HepG2 (cell line): ENCODE results near the gene PLCL1. TPM values are rescaled to one million over a fixed set of nuclear protein-coding genes. Genes with fewer than 3 reads are reported as not detected.

Source experiments
- ATAC-seq: fragments of 200-7000 bp; cut with Tn5 transposase; 3 replicates; pipeline ENCODE4 v1.9.1; 2020; ENCODE audit warnings: mild to moderate bottlenecking, moderate library complexity
- BruUV-seq: library from RNA; stranded (reverse); fragments of 400-500 nt; replicated peaks from 2 replicates; lab custom pipeline; 2021; lab: Mats Ljungman, UMichigan
- CTCF ChIA-PET: fragments of 300-600 bp; formaldehyde crosslinking; extraction: SDS; loops from one replicate; lab custom pipeline; 2021; ENCODE audit warnings: low total read pairs, inconsistent platforms, low intra/inter-chr PET ratio; lab: Yijun Ruan, JAX
- POLR2A ChIA-PET: fragments of 350-600 bp; sonication (Branson Sonifier 250); formaldehyde crosslinking; loops from one replicate; lab custom pipeline; 2020; ENCODE audit warnings: antibody characterized with exemption, inconsistent platforms; lab: Yijun Ruan, JAX
- DNase-seq: peaks from one replicate; pipeline ENCODE4 v3.0.0-alpha.2; 2015; ENCODE audit warnings: low spot score
- FAIRE-seq: peaks from 3 replicates; lab custom pipeline; 2011; peaks lifted over from hg19 to GRCh38; lab: Jason Lieb, UNC
- H2AFZ ChIP-seq: one replicate; pipeline ENCODE4 v1.6.1; 2011; ENCODE audit warnings: low read length, inconsistent platforms
- H3K27ac ChIP-seq: fragments of 300-600 bp; 3 replicates; pipeline ENCODE4 v1.8.0; 2011; ENCODE audit warnings: mixed run types, mild to moderate bottlenecking, mixed read lengths, low read length, inconsistent platforms; ENCODE audit not compliant: insufficient read depth; ENCODE audit errors: extremely low read length
- H3K27me3 ChIP-seq, 2 experiments: fragments of 200-600 bp in 1 of 2; 2 replicates in 1 of 2; 3 replicates in 1 of 2; pipeline versions ENCODE4 v1.6.0 to v1.8.0; 2011; ENCODE audit warnings: low read length in 2 of 2, mild to moderate bottlenecking in 2 of 2, moderate library complexity in 2 of 2, inconsistent platforms in 1 of 2; ENCODE audit not compliant: insufficient read depth in 2 of 2, control insufficient read depth in 1 of 2
- H3K36me3 ChIP-seq, 2 experiments: fragments of 200-600 bp in 1 of 2; replicated peaks in 1 of 2; 2 replicates in 1 of 2; 3 replicates in 1 of 2; pipeline versions ENCODE4 v1.5.1 to v1.8.0; 2011; ENCODE audit warnings: low read length in 2 of 2, inconsistent platforms in 1 of 2; ENCODE audit not compliant: insufficient read depth in 2 of 2, control insufficient read depth in 1 of 2
- H3K4me1 ChIP-seq: 2 replicates; pipeline ENCODE4 v1.5.1; 2012; ENCODE audit warnings: low read length, inconsistent platforms; ENCODE audit not compliant: insufficient read depth
- H3K4me2 ChIP-seq: 2 replicates; pipeline ENCODE4 v1.6.0; 2011; ENCODE audit warnings: low read depth, low read length, inconsistent platforms
- H3K4me3 ChIP-seq, 3 experiments: fragments of 200-600 bp in 1 of 3; sonication (generic), shearing (Covaris generic) in 1 of 3; replicated peaks in 1 of 3; 2 replicates each; pipeline ENCODE4 v1.5.1; 2011 to 2016; ENCODE audit warnings: low read length in 3 of 3, inconsistent platforms in 2 of 3, low read depth in 2 of 3, mild to moderate bottlenecking in 2 of 3, control low read depth in 1 of 3, mixed read lengths in 1 of 3; ENCODE audit not compliant: insufficient read depth in 1 of 3
- H3K79me2 ChIP-seq: one replicate; pipeline ENCODE4 v1.6.1; 2011; ENCODE audit warnings: low read length, inconsistent platforms; ENCODE audit not compliant: insufficient read depth
- H3K9ac ChIP-seq: 2 replicates; pipeline ENCODE4 v1.6.0; 2011; ENCODE audit warnings: mild to moderate bottlenecking, low read depth, low read length, inconsistent platforms; ENCODE audit not compliant: insufficient read depth
- H3K9me3 ChIP-seq: 2 replicates; pipeline ENCODE4 v1.5.1; 2012; ENCODE audit warnings: mild to moderate bottlenecking, low read length
- H4K20me1 ChIP-seq: 2 replicates; pipeline ENCODE4 v1.6.0; 2011; ENCODE audit warnings: inconsistent platforms, mild to moderate bottlenecking, low read length, moderate library complexity; ENCODE audit not compliant: insufficient read depth
- ETV5 ChIP-seq: IDR thresholded peaks from 2 replicates; pipeline ENCODE4 v1.6.1; 2018; ENCODE audit warnings: missing biosample characterization, missing genetic modification reagents, inconsistent platforms, borderline replicate concordance
- IRX3 ChIP-seq: sonication (generic); formaldehyde crosslinking; IDR thresholded peaks from 2 replicates; pipeline ENCODE4 v1.8.1; 2023; ENCODE audit warnings: mild to moderate bottlenecking, low read depth, missing genetic modification reagents, borderline replicate concordance
- ISL2 ChIP-seq: sonication (generic); formaldehyde crosslinking; IDR thresholded peaks from 2 replicates; pipeline ENCODE4 v1.5.0; 2020; ENCODE audit warnings: missing genetic modification reagents
- SATB2 ChIP-seq: sonication (generic); formaldehyde crosslinking; IDR thresholded peaks from 2 replicates; pipeline ENCODE4 v1.5.0; 2020; ENCODE audit warnings: missing genetic modification reagents
- TFAP4 ChIP-seq: sonication (generic); IDR thresholded peaks from 2 replicates; pipeline ENCODE4 v1.6.1; 2016; ENCODE audit warnings: low read depth, borderline replicate concordance
- YY1 ChIP-seq: IDR thresholded peaks from 2 replicates; pipeline ENCODE4 v1.6.1; 2011; ENCODE audit warnings: low read length, low read depth, moderate library complexity, mild to moderate bottlenecking; ENCODE audit not compliant: insufficient read depth, insufficient replicate concordance
- ZBTB49 ChIP-seq: sonication (generic); formaldehyde crosslinking; IDR thresholded peaks from 2 replicates; pipeline ENCODE4 v1.4.0; 2020; ENCODE audit warnings: missing genetic modification reagents, borderline replicate concordance
- ZBTB8A ChIP-seq: sonication (generic); formaldehyde crosslinking; IDR thresholded peaks from 2 replicates; pipeline ENCODE4 v1.4.0; 2020; ENCODE audit warnings: mild to moderate bottlenecking, low read depth, missing genetic modification reagents, borderline replicate concordance
- ZMAT5 ChIP-seq: sonication (generic); formaldehyde crosslinking; IDR thresholded peaks from 2 replicates; pipeline ENCODE4 v1.5.0; 2020; ENCODE audit warnings: mild to moderate bottlenecking, low read depth, missing genetic modification reagents, borderline replicate concordance
- ZNF260 ChIP-seq: sonication (generic); formaldehyde crosslinking; IDR thresholded peaks from 2 replicates; pipeline ENCODE4 v1.4.0; 2020; ENCODE audit warnings: missing genetic modification reagents, low read depth, mild to moderate bottlenecking, borderline replicate concordance
- ZNF468 ChIP-seq: sonication (generic); formaldehyde crosslinking; IDR thresholded peaks from 2 replicates; pipeline ENCODE4 v1.8.0; 2022; ENCODE audit warnings: mild to moderate bottlenecking, moderate library complexity, missing genetic modification reagents
- ZNF775 ChIP-seq: sonication (generic); formaldehyde crosslinking; IDR thresholded peaks from 2 replicates; pipeline ENCODE4 v1.4.0; 2020; ENCODE audit warnings: missing genetic modification reagents, mild to moderate bottlenecking, moderate library complexity, borderline replicate concordance
- ZNF841 ChIP-seq: sonication (generic); formaldehyde crosslinking; IDR thresholded peaks from 2 replicates; pipeline ENCODE4 v1.8.1; 2023; ENCODE audit warnings: missing genetic modification reagents, borderline replicate concordance
- WGBS: methylation state at CpG from one replicate; pipeline ENCODE4 v1.1.6; 2017; ENCODE audit warnings: low lambda C conversion rate; 5-methylcytosine and 5-hydroxymethylcytosine counted together
- in situ Hi-C: cut with HindIII; loops from 2 replicates; pipeline ENCODE4 v1.10.0; 2017; ENCODE audit warnings: low pct_unique_long_range_greater_than_20kb; ENCODE audit not compliant: extremely low pct_ligation_motif_present
- intact Hi-C: fragments of 100-400 bp; cut with micrococcal nuclease; formaldehyde crosslinking; loops from one replicate; pipeline ENCODE4 v1.10.0; 2022; ENCODE audit not compliant: unreplicated experiment
- polyA plus RNA-seq, 8 experiments: library from polyadenylated mRNA; depleted of rRNA in 3 of 8; stranded (reverse) in 7 of 8; unstranded in 1 of 8; fragments of >200 nt; fragmentation: Illumina TruSeq in 4 of 8; extraction: Trizol in 4 of 8; gene quantifications; 2 replicates each; pipeline versions ENCODE4 v1.2.1 to v1.2.3, GENCODE V29; 2011 to 2016; ENCODE audit warnings: low read depth in 4 of 8, missing spikeins in 1 of 8, mixed read lengths in 1 of 8; ENCODE audit not compliant: insufficient read depth in 1 of 8
- total RNA-seq, 5 experiments: library from RNA; depleted of rRNA; stranded (reverse); fragments of >200 nt; fragmentation: Illumina TruSeq; extraction: Trizol; gene quantifications; 2 replicates each; pipeline ENCODE4 v1.2.3, GENCODE V29; 2016; ENCODE audit warnings: low read depth in 1 of 5
- TF ChIP-seq, protein P1 (sequence below): sonication (generic); formaldehyde crosslinking; IDR thresholded peaks from 2 replicates; pipeline ENCODE4 v1.4.0; 2020; ENCODE audit warnings: mild to moderate bottlenecking, missing genetic modification reagents

Gene PLCL1
- total and polyA plus RNA-seq, 2 of the 13 experiments (the other 11 are each of a cell fraction or from before 2014, with no cell fraction given): not detected

DNA sequence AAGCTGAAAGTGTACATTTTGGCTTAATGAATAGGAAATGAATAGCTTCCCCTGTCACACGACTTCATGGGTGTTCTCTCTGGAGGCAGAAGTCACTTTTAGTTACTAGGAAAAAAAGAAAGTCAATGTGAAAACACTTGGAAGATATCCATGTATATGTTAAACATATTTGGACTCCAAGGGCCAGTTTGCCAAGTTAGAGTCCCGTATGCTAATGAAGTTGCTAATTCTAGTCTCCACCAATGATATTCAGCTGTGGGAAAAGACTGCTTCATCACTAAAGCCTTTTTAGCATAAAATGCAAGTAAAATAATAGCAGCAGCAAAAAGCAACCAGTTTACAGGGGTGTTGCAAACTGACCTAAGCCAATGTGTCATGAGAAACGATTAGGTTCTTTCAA is 108.7 kb downstream of the PLCL1 start:
- in situ Hi-C loops: no loop called here
- CTCF ChIA-PET: no interaction called here
- FAIRE-seq (no peak), DNase-seq (no peak), ATAC-seq (no peak)
- H3K27ac ChIP-seq: no peak overlapping the region
- H3K9me3 ChIP-seq: no peaks in the 10 kb centered on the region
- no peaks in the 10 kb centered on the region for H3K79me2 ChIP-seq
- H4K20me1 ChIP-seq: no peaks in the 10 kb centered on the region
- TF ChIP-seq ZNF260 (CRISPR knock-in tag) (no peak), ZBTB8A (no peak), ETV5 (CRISPR knock-in tag) (no peak), ZNF775 (CRISPR knock-in tag) (no peak), ZNF468 (no peak), YY1 (no peak)
- TF ChIP-seq, protein P1, sequence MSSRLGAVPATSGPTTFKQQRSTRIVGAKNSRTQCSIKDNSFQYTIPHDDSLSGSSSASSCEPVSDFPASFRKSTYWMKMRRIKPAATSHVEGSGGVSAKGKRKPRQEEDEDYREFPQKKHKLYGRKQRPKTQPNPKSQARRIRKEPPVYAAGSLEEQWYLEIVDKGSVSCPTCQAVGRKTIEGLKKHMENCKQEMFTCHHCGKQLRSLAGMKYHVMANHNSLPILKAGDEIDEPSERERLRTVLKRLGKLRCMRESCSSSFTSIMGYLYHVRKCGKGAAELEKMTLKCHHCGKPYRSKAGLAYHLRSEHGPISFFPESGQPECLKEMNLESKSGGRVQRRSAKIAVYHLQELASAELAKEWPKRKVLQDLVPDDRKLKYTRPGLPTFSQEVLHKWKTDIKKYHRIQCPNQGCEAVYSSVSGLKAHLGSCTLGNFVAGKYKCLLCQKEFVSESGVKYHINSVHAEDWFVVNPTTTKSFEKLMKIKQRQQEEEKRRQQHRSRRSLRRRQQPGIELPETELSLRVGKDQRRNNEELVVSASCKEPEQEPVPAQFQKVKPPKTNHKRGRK: no peak
- POLR2A ChIA-PET: no interaction called here
- no TSS peak for BruUV-seq
- H3K36me3 ChIP-seq: no peaks in the 10 kb centered on the region
- H3K4me1 ChIP-seq: no peaks in the 10 kb centered on the region
- 4% methylated on average over 3 of the region's 3 CpGs for WGBS
- H3K27me3 ChIP-seq: no peaks in the 10 kb centered on the region
- no peak overlapping the region for H2AFZ ChIP-seq
- intact Hi-C loops: no loop called here
- no peak overlapping the region for H3K4me3 ChIP-seq
- no peak overlapping the region for H3K9ac ChIP-seq
- H3K4me2 ChIP-seq: no peak overlapping the region

- Histone ChIP-seq H3K79me2 (no peaks in the 10 kb centered on the region), H4K20me1 (no peaks in the 10 kb centered on the region), H3K4me3 (no peak overlapping the region), H3K27ac (no peak overlapping the region), H3K9me3 (no peaks in the 10 kb centered on the region), H3K4me2 (no peak overlapping the region), H3K36me3 (no peaks in the 10 kb centered on the region), H3K9ac (no peak overlapping the region), H3K27me3 (no peaks in the 10 kb centered on the region), H2AFZ (no peak overlapping the region), H3K4me1 (no peaks in the 10 kb centered on the region)
- BruUV-seq: no TSS peak
- 17% methylated on average over 2 of the region's 2 CpGs for WGBS
- FAIRE-seq (no peak), DNase-seq (no peak), ATAC-seq (no peak)
- CTCF ChIA-PET: no interaction called here
- in situ Hi-C loops (no loop called here), intact Hi-C loops (no loop called here)
- POLR2A ChIA-PET: no interaction called here
- TF ChIP-seq ZBTB49 (CRISPR knock-in tag): no peak
- TF ChIP-seq SATB2: no peak
- no peak for TF ChIP-seq IRX3 (CRISPR knock-in tag)
- no peak for TF ChIP-seq ZMAT5 (CRISPR knock-in tag)
- TF ChIP-seq ZNF841 (CRISPR knock-in tag): no peak
- no peak for TF ChIP-seq ISL2 (CRISPR knock-in tag)
- no peak for TF ChIP-seq TFAP4
Measured at GRCh38 chr2:197914778-197915177, 110.4 kb downstream of the PLCL1 start.
